Measurements from ENCODE around the gene ARL14. TPM values are rescaled to one million over a fixed set of nuclear protein-coding genes. Genes with fewer than 3 reads are reported as not detected.

ARL14 gene
- total RNA-seq, 1 donor, result not detected

- no peak for DNase-seq (ENCODE audit: insufficient read length, low spot score, missing footprints)
- H3K79me2 ChIP-seq (ENCODE audit: insufficient read depth, low read length), result no peaks in the 10 kb centered on the region
- no peaks in the 10 kb centered on the region for H3K36me3 ChIP-seq (ENCODE audit: insufficient read depth, low read length)
- H2AFZ ChIP-seq (ENCODE audit: low read length), result no peak overlapping the region
- H3K27ac ChIP-seq (ENCODE audit: low read depth, low read length), result no peak overlapping the region
- TF ChIP-seq CTCF (IDR thresholded peaks at IDR 0.05; ENCODE audit: extremely low read depth, low read depth, low read length), result no peak
- no peaks in the 10 kb centered on the region for H4K20me1 ChIP-seq (ENCODE audit: insufficient read depth, low read length)
- H3K9me3 ChIP-seq (ENCODE audit: low read depth, low read length), result no peaks in the 10 kb centered on the region
- H3K27me3 ChIP-seq (ENCODE audit: insufficient read depth, low read length), result no peaks in the 10 kb centered on the region
- H3K4me3 ChIP-seq (ENCODE audit: insufficient read depth, low read length), result no peak overlapping the region
- H3K4me2 ChIP-seq (ENCODE audit: insufficient read depth, low read length), result no peak overlapping the region
- H3K4me1 ChIP-seq (ENCODE audit: insufficient read depth, low read length), result no peaks in the 10 kb centered on the region
Measured at GRCh38 chr3:160691962-160692361, 15.0 kb downstream of the ARL14 start.

- Histone ChIP-seq H3K4me3 (ENCODE audit: insufficient read depth, low read length) (no peak overlapping the region), H3K36me3 (ENCODE audit: insufficient read depth, low read length) (no peaks in the 10 kb centered on the region), H2AFZ (ENCODE audit: low read length) (no peak overlapping the region), H3K27me3 (ENCODE audit: insufficient read depth, low read length) (no peaks in the 10 kb centered on the region), H4K20me1 (ENCODE audit: insufficient read depth, low read length) (no peaks in the 10 kb centered on the region), H3K27ac (ENCODE audit: low read depth, low read length) (no peak overlapping the region), H3K4me2 (ENCODE audit: insufficient read depth, low read length) (no peak overlapping the region), H3K4me1 (ENCODE audit: insufficient read depth, low read length) (peaks cover 7% of the 10 kb centered on the region), H3K79me2 (ENCODE audit: insufficient read depth, low read length) (no peaks in the 10 kb centered on the region), H3K9me3 (ENCODE audit: low read depth, low read length) (no peaks in the 10 kb centered on the region)
- TF ChIP-seq CTCF (IDR thresholded peaks at IDR 0.05; ENCODE audit: extremely low read depth, low read depth, low read length), result no peak
- DNase-seq (ENCODE audit: insufficient read length, low spot score, missing footprints), result no peak
Measured at GRCh38 chr3:160693191-160693590, 16.2 kb downstream of the ARL14 start.

- no peak for TF ChIP-seq CTCF (IDR thresholded peaks at IDR 0.05; ENCODE audit: extremely low read depth, low read depth, low read length)
- DNase-seq (ENCODE audit: insufficient read length, low spot score, missing footprints), result no peak
- peaks cover 11% of the 10 kb centered on the region for H3K4me1 ChIP-seq (ENCODE audit: insufficient read depth, low read length)
Measured at GRCh38 chr3:160694345-160694744, 17.4 kb downstream of the ARL14 start.

GRCh38 chr3:160695003-160695402, 18.0 kb downstream of the ARL14 start:
- H3K4me1 ChIP-seq (ENCODE audit: insufficient read depth, low read length), result peaks cover 11% of the 10 kb centered on the region
- no peaks in the 10 kb centered on the region for H3K9me3 ChIP-seq (ENCODE audit: low read depth, low read length)
- no peaks in the 10 kb centered on the region for H3K79me2 ChIP-seq (ENCODE audit: insufficient read depth, low read length)
- no peak overlapping the region for H2AFZ ChIP-seq (ENCODE audit: low read length)
- no peak overlapping the region for H3K4me3 ChIP-seq (ENCODE audit: insufficient read depth, low read length)
- no peaks in the 10 kb centered on the region for H4K20me1 ChIP-seq (ENCODE audit: insufficient read depth, low read length)
- no peak overlapping the region for H3K27ac ChIP-seq (ENCODE audit: low read depth, low read length)
- H3K4me2 ChIP-seq (ENCODE audit: insufficient read depth, low read length), result no peak overlapping the region
- no peaks in the 10 kb centered on the region for H3K36me3 ChIP-seq (ENCODE audit: insufficient read depth, low read length)
- DNase-seq (ENCODE audit: insufficient read length, low spot score, missing footprints), result no peak
- no peaks in the 10 kb centered on the region for H3K27me3 ChIP-seq (ENCODE audit: insufficient read depth, low read length)
- TF ChIP-seq CTCF (IDR thresholded peaks at IDR 0.05; ENCODE audit: extremely low read depth, low read depth, low read length), result no peak

More at GRCh38 chr3:160694345-160694744, 17.4 kb downstream of the ARL14 start:
- H3K9me3 ChIP-seq (ENCODE audit: low read depth, low read length), result no peaks in the 10 kb centered on the region
- H3K4me2 ChIP-seq (ENCODE audit: insufficient read depth, low read length), result no peak overlapping the region
- no peaks in the 10 kb centered on the region for H3K36me3 ChIP-seq (ENCODE audit: insufficient read depth, low read length)
- H2AFZ ChIP-seq (ENCODE audit: low read length), result no peak overlapping the region
- no peaks in the 10 kb centered on the region for H4K20me1 ChIP-seq (ENCODE audit: insufficient read depth, low read length)
- no peak overlapping the region for H3K27ac ChIP-seq (ENCODE audit: low read depth, low read length)
- no peaks in the 10 kb centered on the region for H3K27me3 ChIP-seq (ENCODE audit: insufficient read depth, low read length)
- no peaks in the 10 kb centered on the region for H3K79me2 ChIP-seq (ENCODE audit: insufficient read depth, low read length)
- H3K4me3 ChIP-seq (ENCODE audit: insufficient read depth, low read length), result no peak overlapping the region

Data from osteoblast (primary cell).